ENCODE data around the gene PPP3R1.

PPP3R1 gene

GRCh38 chr2:68230241-68231060 is 21.9 kb downstream of the PPP3R1 start:
- DNase-seq, result no peak

- DNase-seq, result no peak
These were observed 25.5 kb downstream of the PPP3R1 start for GRCh38 chr2:68226794-68227193.

GRCh38 chr2:68225119-68225632 is 27.2 kb downstream of the PPP3R1 start:
- DNase-seq, result peak; percentile 39

- DNase-seq, result no peak
These were observed 28.9 kb downstream of the PPP3R1 start for GRCh38 chr2:68223419-68223818.

- no peak for DNase-seq
These were observed 30.0 kb downstream of the PPP3R1 start for GRCh38 chr2:68222287-68222686.

GRCh38 chr2:68218343-68218901 is 33.9 kb downstream of the PPP3R1 start:
- DNase-seq, result no peak

- DNase-seq, result no peak
These were observed 34.6 kb downstream of the PPP3R1 start for GRCh38 chr2:68217729-68218128.

GRCh38 chr2:68216454-68217310 is 35.6 kb downstream of the PPP3R1 start:
- no peak for DNase-seq

- no peak for DNase-seq
These were observed 38.0 kb downstream of the PPP3R1 start for GRCh38 chr2:68214381-68214780.

GRCh38 chr2:68206793-68207192 is 45.5 kb downstream of the PPP3R1 start:
- no peak for DNase-seq

- peak; percentile 29 for DNase-seq
These were observed 48.7 kb downstream of the PPP3R1 start for GRCh38 chr2:68203587-68203986.

- DNase-seq, result no peak
These were observed 52.1 kb downstream of the PPP3R1 start for GRCh38 chr2:68200157-68200787.

- peak; percentile 58 for DNase-seq
These were observed 56.1 kb downstream of the PPP3R1 start for GRCh38 chr2:68196120-68196716.

- no peak for DNase-seq
These were observed 57.2 kb downstream of the PPP3R1 start for GRCh38 chr2:68195096-68195495.

GRCh38 chr2:68193787-68194372 is 58.5 kb downstream of the PPP3R1 start:
- DNase-seq, result no peak

- DNase-seq, result no peak
These were observed 59.2 kb downstream of the PPP3R1 start for GRCh38 chr2:68193144-68193543.

- no peak for DNase-seq
These were observed 61.2 kb downstream of the PPP3R1 start for GRCh38 chr2:68190991-68191731.

- peak; percentile 25 for DNase-seq
These were observed 62.1 kb downstream of the PPP3R1 start for GRCh38 chr2:68189991-68190784.

GRCh38 chr2:68188831-68189230 is 63.5 kb downstream of the PPP3R1 start:
- no peak for DNase-seq

- DNase-seq, result no peak
These were observed 65.0 kb downstream of the PPP3R1 start for GRCh38 chr2:68187329-68187728.
